ENCODE results near the gene ADAM10.
"Not testable (repeated sequence)": the region's sequence is repeated elsewhere in the genome, so short reads cannot be mapped to it uniquely, and the experiment has no call there.

Gene ADAM10, protein sequence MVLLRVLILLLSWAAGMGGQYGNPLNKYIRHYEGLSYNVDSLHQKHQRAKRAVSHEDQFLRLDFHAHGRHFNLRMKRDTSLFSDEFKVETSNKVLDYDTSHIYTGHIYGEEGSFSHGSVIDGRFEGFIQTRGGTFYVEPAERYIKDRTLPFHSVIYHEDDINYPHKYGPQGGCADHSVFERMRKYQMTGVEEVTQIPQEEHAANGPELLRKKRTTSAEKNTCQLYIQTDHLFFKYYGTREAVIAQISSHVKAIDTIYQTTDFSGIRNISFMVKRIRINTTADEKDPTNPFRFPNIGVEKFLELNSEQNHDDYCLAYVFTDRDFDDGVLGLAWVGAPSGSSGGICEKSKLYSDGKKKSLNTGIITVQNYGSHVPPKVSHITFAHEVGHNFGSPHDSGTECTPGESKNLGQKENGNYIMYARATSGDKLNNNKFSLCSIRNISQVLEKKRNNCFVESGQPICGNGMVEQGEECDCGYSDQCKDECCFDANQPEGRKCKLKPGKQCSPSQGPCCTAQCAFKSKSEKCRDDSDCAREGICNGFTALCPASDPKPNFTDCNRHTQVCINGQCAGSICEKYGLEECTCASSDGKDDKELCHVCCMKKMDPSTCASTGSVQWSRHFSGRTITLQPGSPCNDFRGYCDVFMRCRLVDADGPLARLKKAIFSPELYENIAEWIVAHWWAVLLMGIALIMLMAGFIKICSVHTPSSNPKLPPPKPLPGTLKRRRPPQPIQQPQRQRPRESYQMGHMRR

DNA sequence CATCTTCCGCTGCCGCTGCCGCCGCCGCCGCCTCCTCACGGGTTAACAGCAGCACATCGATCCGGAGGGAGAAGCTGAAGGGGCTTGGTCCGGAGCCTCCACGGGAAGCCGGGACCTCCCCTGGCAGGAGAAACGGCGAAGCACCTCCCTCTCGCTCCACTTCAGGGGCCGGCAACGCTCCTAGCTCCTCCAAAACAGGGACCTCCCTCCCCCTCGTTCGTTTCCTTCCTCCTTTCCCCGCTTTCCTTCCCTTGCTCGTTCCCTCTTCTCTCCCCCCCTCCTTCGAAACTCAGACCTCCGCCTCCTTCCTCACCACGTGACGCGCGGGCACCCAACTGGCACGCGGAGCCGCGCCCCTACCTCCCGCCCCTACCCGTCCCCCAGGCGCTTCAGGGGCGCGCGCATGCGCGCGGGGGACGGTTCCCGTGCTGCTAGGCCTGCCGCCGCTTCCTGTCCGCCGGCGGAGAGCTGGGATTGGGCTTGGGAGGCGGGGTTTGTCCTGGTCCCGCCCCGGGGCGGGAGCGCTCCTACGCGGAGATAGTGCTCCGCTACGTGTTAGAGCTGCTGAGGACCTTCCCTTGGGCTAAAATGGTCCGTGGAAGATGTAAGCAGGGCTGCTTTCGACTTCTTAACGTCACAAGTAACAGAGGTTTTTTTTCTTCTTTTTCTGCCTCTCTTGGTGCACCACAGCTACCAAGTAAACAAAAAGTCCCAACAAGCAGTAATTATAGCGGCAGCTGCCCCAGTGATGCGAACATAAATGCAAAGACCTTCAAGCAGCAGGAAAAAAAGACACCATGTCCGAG is at the start of gene ADAM10:
Gene ADAM10 (minus strand): TSS at position 176 of the 806 bp plus-strand sequence. CDS start 173 bp downstream, at position 3.
- DNase-seq (ENCODE audit: extremely low spot score, insufficient read length, low read depth) (peak; percentile 100), FAIRE-seq (peak; percentile 96)

GRCh38 chr15:58797505-58797904 is 48.0 kb upstream of the ADAM10 start:
- DNase-seq (ENCODE audit: extremely low spot score, insufficient read length, low read depth) (no peak), FAIRE-seq (no peak)

DNA sequence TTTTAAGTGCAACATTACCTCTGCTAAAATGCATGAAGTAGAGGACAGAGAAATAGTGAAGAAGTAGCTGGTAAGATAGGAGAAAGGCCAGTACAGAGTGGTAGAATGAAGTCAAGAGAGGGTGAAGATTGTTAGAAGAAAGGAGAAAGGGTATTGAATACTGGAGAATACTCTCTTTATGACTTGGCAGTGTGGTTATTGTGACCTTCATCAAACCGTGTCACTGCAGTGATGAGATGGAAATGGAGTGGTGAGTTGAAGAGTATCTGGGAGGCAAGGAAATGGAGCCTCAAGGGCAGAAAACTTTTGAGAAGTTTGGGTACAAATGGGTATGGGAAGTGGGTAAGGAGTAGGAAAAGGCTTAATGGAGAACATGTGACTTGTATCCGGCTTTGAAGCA is 46.3 kb upstream of the ADAM10 start:
- FAIRE-seq = peak; percentile 50
- DNase-seq (ENCODE audit: extremely low spot score, insufficient read length, low read depth) = no peak

DNA sequence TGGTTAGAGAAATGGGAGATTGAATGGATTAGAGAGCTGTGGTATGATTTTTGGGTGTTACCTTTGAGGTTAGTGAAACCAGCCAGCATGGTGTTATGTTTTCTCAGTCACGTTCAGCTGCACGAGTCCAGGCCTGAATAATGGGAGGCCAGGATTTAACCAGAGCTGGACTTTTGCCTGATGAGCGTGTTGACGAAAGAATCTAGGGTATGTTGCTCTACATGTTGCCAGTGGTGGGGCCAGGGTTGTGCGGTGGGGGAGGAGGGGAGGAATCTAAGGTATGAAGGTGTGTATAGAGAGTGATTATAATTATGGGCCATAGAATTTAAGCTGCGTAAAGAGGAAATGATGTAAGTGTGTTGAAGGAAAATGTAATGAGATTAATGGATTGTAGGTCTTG is 44.4 kb upstream of the ADAM10 start:
- DNase-seq (ENCODE audit: extremely low spot score, insufficient read length, low read depth) (no peak), FAIRE-seq (no peak)

GRCh38 chr15:58788056-58788710 is 38.7 kb upstream of the ADAM10 start:
- FAIRE-seq = no peak

GRCh38 chr15:58785355-58785754 is 35.8 kb upstream of the ADAM10 start:
- no peak for DNase-seq (ENCODE audit: extremely low spot score, insufficient read length, low read depth)
- no peak for FAIRE-seq

More at GRCh38 chr15:58788056-58788710, 38.7 kb upstream of the ADAM10 start:
- no peak for DNase-seq (ENCODE audit: extremely low spot score, insufficient read length, low read depth)

GRCh38 chr15:58779554-58779953 is 30.0 kb upstream of the ADAM10 start:
- DNase-seq (ENCODE audit: extremely low spot score, insufficient read length, low read depth) (no peak), FAIRE-seq (no peak)

DNA sequence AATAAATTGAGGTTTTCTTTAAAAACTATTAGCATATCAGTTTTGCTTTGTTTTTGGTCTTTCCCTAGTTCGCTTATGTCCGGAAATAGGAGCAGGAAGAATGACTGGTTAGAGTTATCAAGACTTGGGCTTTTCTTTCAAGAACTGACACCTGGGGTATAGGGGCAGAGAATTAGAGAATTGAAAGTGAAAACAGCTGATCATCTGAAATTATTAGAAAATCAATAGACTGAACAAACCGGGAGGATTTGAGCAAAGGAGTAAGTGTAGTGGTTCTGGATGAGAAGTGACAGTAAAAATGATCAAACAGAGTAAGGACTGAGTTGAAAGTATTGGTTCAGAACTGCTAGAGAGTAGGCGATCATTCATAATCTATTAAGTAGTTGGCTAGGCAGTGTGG is 27.6 kb upstream of the ADAM10 start:
- peak; percentile 26 for DNase-seq (ENCODE audit: extremely low spot score, insufficient read length, low read depth)
- FAIRE-seq = peak; percentile 86

DNA sequence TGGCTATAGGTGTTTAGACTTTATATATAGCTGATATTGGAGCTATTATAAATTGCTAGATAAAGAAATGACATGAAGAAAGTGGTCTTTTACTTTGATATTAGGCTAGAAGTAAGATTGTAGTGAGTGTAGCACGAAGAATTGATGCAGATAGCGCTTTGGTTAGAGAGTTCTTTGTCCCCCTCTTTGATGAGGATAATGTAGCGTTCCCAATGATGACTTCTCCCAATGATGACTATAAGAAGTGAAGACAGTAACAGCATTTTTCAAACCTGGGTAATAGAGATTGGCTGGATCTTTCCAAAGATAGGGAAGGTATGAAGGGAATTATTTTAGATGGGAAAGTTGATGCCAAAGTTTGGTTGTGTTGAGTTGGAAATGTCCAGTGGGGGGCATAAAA is 25.9 kb upstream of the ADAM10 start:
- FAIRE-seq = no peak
- DNase-seq (ENCODE audit: extremely low spot score, insufficient read length, low read depth) = no peak

- FAIRE-seq = no peak
- DNase-seq (ENCODE audit: extremely low spot score, insufficient read length, low read depth) = no peak
These were observed 23.5 kb upstream of the ADAM10 start for GRCh38 chr15:58773024-58773423.

- DNase-seq (ENCODE audit: extremely low spot score, insufficient read length, low read depth) (no peak), FAIRE-seq (no peak)
These were observed 22.2 kb upstream of the ADAM10 start for GRCh38 chr15:58771621-58772250.

GRCh38 chr15:58770857-58771620 is 21.5 kb upstream of the ADAM10 start, which contains the start of gene MINDY2:
MINDY2 (plus strand) TSS chr15:58771302; CDS start chr15:58771396, 94 bp downstream.
- FAIRE-seq (peak; percentile 97), DNase-seq (ENCODE audit: extremely low spot score, insufficient read length, low read depth) (peak; percentile 91)

- peak; percentile 11 for DNase-seq (ENCODE audit: extremely low spot score, insufficient read length, low read depth)
- FAIRE-seq = peak; percentile 56
These were observed 21.0 kb upstream of the ADAM10 start for GRCh38 chr15:58770519-58770856.

GRCh38 chr15:58768601-58769004 is 19.1 kb upstream of the ADAM10 start:
- FAIRE-seq; DNase-seq (ENCODE audit: extremely low spot score, insufficient read length, low read depth): not testable (repeated sequence)

DNA sequence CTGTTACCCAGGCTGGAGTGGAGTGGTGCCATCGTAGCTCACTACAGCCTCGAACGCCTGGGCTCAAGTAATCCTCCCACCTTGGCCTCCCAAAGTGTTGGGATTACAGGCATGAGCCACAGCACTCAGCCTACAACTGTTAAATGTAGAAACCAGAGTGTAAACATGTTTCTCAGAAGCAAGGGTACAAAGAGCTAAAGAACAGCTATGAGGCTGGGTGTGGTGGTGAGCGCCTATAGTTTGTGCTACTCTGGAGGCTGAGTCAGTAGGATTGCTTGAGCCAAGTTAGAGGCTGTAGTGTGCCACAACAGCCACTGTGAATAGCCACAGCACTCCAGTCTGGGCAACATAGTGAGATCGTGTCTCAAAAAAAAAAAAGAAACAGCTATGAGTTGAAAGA is 16.8 kb upstream of the ADAM10 start:
- no peak for DNase-seq (ENCODE audit: extremely low spot score, insufficient read length, low read depth)
- FAIRE-seq = no peak

DNA sequence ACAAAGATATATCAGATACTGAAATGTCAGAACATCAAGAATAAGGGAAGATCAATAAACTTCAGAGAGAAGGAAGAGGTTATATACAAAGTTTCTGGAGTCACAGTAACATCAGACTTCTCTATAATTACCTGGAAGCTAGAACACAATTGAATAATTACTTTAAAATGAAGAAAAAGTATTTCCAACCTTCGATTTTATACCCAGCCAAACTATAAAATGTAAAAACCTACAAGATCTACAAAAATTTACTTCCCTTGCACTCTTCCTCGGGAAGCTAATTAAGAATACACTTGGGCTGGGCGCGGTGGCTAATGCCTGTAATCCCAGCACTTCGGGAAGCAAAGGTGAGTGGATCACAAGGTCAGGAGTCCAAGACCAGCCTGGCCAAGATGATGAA is 15.0 kb upstream of the ADAM10 start:
- no peak for FAIRE-seq
- no peak for DNase-seq (ENCODE audit: extremely low spot score, insufficient read length, low read depth)

- no peak for FAIRE-seq
- DNase-seq (ENCODE audit: extremely low spot score, insufficient read length, low read depth) = no peak
These were observed 13.2 kb upstream of the ADAM10 start for GRCh38 chr15:58762731-58763130.

- FAIRE-seq (no peak), DNase-seq (ENCODE audit: extremely low spot score, insufficient read length, low read depth) (no peak)
These were observed 12.8 kb upstream of the ADAM10 start for GRCh38 chr15:58762285-58762684.

- DNase-seq (ENCODE audit: extremely low spot score, insufficient read length, low read depth) (no peak), FAIRE-seq (no peak)
These were observed 11.5 kb upstream of the ADAM10 start for GRCh38 chr15:58761010-58761388.
